Measurements from ENCODE around the gene MRPL20.

The MRPL20 gene

DNA sequence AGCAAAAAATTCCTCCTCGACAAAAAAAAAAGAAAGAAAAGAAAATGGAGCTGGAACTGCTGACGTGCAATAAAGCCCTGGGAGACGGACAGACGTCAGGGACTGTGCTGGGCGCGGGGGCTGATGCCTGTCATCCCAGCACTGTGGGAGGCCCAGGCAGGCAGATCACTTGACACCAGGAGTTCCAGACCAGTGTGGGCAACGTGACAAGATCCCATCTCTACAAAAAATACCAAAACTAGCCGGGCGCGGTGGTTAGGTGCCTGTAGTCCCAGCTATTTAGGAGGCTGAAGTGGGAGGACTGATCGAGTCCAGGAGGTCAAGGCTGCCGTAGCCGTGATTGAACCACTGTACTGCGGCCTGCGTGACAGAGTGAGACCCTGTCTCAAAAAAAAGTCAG, 17.6 kb upstream of the MRPL20 start:
- no peak for ATAC-seq (ENCODE audit: low read depth)
- H3K4me3 ChIP-seq (ENCODE audit: severe bottlenecking) = no peak overlapping the region

DNA sequence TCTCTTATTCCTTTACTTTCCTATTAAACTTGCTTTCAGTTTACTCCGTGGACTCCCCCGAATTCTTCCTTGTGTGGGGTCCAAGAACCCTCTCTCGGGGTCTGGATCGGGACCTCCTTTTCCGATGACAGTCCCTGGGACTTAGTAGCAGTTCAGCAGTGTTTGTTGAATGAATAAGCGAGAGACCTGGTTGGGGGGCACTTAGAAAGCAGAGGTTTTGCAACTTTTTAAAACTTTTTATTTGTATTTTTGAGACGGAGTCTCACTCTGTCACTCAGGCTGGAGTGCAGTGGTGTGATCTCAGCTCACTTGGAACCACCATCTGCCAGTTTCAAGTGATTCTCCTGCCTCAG, 16.1 kb upstream of the MRPL20 start:
- ATAC-seq (ENCODE audit: low read depth) = no peak
- TF ChIP-seq, protein P1, sequence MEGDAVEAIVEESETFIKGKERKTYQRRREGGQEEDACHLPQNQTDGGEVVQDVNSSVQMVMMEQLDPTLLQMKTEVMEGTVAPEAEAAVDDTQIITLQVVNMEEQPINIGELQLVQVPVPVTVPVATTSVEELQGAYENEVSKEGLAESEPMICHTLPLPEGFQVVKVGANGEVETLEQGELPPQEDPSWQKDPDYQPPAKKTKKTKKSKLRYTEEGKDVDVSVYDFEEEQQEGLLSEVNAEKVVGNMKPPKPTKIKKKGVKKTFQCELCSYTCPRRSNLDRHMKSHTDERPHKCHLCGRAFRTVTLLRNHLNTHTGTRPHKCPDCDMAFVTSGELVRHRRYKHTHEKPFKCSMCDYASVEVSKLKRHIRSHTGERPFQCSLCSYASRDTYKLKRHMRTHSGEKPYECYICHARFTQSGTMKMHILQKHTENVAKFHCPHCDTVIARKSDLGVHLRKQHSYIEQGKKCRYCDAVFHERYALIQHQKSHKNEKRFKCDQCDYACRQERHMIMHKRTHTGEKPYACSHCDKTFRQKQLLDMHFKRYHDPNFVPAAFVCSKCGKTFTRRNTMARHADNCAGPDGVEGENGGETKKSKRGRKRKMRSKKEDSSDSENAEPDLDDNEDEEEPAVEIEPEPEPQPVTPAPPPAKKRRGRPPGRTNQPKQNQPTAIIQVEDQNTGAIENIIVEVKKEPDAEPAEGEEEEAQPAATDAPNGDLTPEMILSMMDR (IDR thresholded peaks at IDR 0.05; ENCODE audit: poor library complexity, severe bottlenecking) = no peak
- Histone ChIP-seq H3K4me1 (ENCODE audit: insufficient read depth, poor library complexity, severe bottlenecking) (peaks cover 25% of the 10 kb centered on the region), H3K4me3 (ENCODE audit: severe bottlenecking) (no peak overlapping the region), H3K27me3 (ENCODE audit: insufficient read depth, poor library complexity, severe bottlenecking) (no peaks in the 10 kb centered on the region), H3K9me3 (ENCODE audit: severe bottlenecking) (no peaks in the 10 kb centered on the region), H3K36me3 (ENCODE audit: low read depth) (no peaks in the 10 kb centered on the region), H3K27ac (ENCODE audit: poor library complexity, severe bottlenecking) (peak overlapping the region; percentile 75)
- DNase-seq (ENCODE audit: low spot score) = no peak

More for the DNA sequence above, 17.6 kb upstream of the MRPL20 start:
- no peaks in the 10 kb centered on the region for H3K9me3 ChIP-seq (ENCODE audit: severe bottlenecking)
- H3K27ac ChIP-seq (ENCODE audit: poor library complexity, severe bottlenecking) = no peak overlapping the region
- H3K4me1 ChIP-seq (ENCODE audit: insufficient read depth, poor library complexity, severe bottlenecking) = peaks cover 25% of the 10 kb centered on the region
- H3K36me3 ChIP-seq (ENCODE audit: low read depth) = no peaks in the 10 kb centered on the region
- no peaks in the 10 kb centered on the region for H3K27me3 ChIP-seq (ENCODE audit: insufficient read depth, poor library complexity, severe bottlenecking)
- DNase-seq (ENCODE audit: low spot score) = no peak
- TF ChIP-seq, protein P1 (IDR thresholded peaks at IDR 0.05; ENCODE audit: poor library complexity, severe bottlenecking) = no peak

DNA sequence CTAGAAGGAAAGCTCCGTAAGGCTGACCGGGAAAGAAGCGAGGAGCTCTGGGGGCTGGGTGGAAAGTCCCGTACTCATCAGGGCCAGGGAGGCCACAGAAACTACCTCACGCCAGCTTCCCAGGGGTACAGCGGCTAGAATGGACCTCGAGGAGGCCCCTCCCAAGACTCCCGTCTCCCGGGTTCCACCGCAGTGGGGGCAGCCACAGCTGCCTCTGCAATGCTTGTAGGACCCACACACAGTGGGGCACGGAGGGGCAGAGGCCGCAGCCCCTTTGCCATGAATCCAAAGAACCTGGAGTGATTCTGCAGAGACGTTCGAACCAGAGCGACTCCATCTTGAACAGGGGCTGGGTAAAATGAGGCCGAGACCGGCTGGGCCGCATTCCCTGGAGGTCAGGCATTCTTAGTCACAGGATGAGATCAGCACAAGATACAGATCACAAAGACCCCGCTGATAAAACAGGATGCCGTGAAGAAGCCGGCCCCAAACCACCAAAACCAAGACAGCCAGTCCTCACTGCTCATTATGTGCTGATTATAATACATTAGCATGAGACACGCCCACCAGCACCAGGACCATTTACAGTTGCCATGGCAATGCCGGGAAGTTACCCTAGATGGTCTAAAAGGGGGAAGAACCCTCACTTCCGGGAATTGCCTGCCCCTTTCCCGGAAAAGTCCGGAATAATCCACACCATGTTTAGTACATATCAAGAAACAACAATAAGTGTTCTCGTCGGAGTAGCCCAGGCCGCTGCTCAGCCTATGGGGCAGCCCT, 15.6 kb upstream of the MRPL20 start:
- H3K27me3 ChIP-seq (ENCODE audit: insufficient read depth, poor library complexity, severe bottlenecking) = no peaks in the 10 kb centered on the region
- ATAC-seq (ENCODE audit: low read depth) = peak; percentile 30; the same call in 2 of the 3 replicates
- H3K9me3 ChIP-seq (ENCODE audit: severe bottlenecking) = no peaks in the 10 kb centered on the region
- H3K4me3 ChIP-seq (ENCODE audit: severe bottlenecking) = no peak overlapping the region
- peak; percentile 74 for DNase-seq (ENCODE audit: low spot score)
- TF ChIP-seq, protein P1 (IDR thresholded peaks at IDR 0.05; ENCODE audit: poor library complexity, severe bottlenecking) = no peak
- no peaks in the 10 kb centered on the region for H3K36me3 ChIP-seq (ENCODE audit: low read depth)
- H3K27ac ChIP-seq (ENCODE audit: poor library complexity, severe bottlenecking) = peak overlapping the region; percentile 75
- peaks cover 25% of the 10 kb centered on the region for H3K4me1 ChIP-seq (ENCODE audit: insufficient read depth, poor library complexity, severe bottlenecking)

DNA sequence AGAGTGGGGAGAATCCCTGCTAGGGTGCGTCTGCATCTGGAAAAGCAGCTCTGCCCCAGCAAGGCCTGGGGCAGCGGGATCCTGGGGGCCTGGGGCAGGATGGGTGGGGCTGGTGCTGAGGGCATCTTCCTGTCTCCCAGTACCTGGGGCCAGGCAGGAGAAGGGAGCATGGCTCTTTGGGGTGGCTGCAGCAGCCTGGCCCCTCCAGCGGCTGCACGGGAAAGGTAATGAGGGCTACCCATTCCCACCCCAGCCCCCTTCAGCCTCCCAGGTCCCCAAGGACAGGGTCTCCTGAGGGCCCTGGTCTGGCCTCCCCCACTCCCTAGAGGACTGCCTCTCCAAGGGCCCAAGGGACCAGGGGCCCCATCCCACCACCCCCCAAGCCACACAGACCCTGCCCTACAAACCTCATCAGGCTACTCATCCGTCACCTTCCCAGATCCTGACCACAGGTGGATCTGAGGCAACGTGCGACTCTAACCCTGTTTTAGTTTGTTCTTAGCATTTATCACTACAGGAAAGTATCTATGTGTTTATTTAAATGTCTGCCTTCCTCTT, 14.9 kb upstream of the MRPL20 start:
- H3K4me1 ChIP-seq (ENCODE audit: insufficient read depth, poor library complexity, severe bottlenecking) = peaks cover 25% of the 10 kb centered on the region
- H3K27ac ChIP-seq (ENCODE audit: poor library complexity, severe bottlenecking) = peak overlapping the region; percentile 75
- DNase-seq (ENCODE audit: low spot score) (no peak), ATAC-seq (ENCODE audit: low read depth) (no peak)
- TF ChIP-seq, protein P1 (IDR thresholded peaks at IDR 0.05; ENCODE audit: poor library complexity, severe bottlenecking) = no peak
- H3K4me3 ChIP-seq (ENCODE audit: severe bottlenecking) = no peak overlapping the region
- no peaks in the 10 kb centered on the region for H3K27me3 ChIP-seq (ENCODE audit: insufficient read depth, poor library complexity, severe bottlenecking)
- no peaks in the 10 kb centered on the region for H3K36me3 ChIP-seq (ENCODE audit: low read depth)
- H3K9me3 ChIP-seq (ENCODE audit: severe bottlenecking) = no peaks in the 10 kb centered on the region
